GM19395 (cell line): ENCODE data around the gene OVOL2.
"Not testable (repeated sequence)": the region's sequence is repeated elsewhere in the genome, so short reads cannot be mapped to it uniquely, and the experiment has no call there.

ENCODE experiments used
- ATAC-seq: cut with Tn5 transposase; IDR thresholded peaks from one replicate; pipeline ENCODE4 v1.9.1; 2021; ENCODE audit warnings: mild to moderate bottlenecking, moderate library complexity; ENCODE audit not compliant: unreplicated experiment

Gene OVOL2

GRCh38 chr20:18057101-18057993, at the start of gene OVOL2:
Gene OVOL2 (minus strand): TSS chr20:18057916. CDS start chr20:18057634, 282 bp downstream.
- ATAC-seq: no peak

DNA sequence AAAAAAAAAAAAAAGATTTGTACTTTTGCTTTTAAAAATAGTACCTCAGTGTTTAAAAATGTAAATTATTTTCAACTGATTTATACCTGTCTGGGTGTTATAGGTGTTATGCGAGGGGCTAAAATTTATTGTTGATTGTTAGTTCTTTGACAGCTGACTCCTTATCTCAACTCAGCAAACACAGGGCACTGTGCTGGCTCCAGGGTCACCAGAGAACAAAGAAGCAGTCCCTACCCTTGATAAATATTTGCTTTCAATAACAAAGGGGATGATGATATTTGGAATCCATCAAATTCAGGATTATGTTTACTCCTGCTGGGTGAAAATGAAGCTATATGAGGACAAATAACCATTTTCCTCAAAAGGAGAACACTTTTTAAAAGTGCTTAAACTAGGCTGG, 45.8 kb upstream of the OVOL2 start:
- ATAC-seq: no peak

- no peak for ATAC-seq
These were observed 43.6 kb upstream of the OVOL2 start for GRCh38 chr20:18101125-18101810.

DNA sequence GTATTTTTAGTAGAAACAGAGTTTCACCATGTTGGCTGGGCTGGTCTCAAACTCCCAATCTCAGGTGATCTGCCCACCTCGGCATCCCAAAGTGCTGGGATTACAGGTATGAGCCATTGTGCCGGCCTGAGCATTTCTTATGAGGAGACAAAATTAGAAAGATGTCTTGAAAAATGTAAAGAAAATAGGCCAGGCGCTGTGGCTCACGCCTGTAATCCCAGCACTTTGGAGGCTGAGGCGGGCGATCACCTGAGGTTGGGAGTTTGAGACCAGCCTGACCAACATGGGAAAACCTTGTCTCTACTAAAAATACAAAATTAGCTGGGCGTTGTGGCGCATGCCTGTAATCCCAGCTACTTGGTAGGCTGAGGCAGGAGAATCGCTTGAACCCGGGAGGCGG, 42.9 kb upstream of the OVOL2 start:
- not testable (repeated sequence) for ATAC-seq

DNA sequence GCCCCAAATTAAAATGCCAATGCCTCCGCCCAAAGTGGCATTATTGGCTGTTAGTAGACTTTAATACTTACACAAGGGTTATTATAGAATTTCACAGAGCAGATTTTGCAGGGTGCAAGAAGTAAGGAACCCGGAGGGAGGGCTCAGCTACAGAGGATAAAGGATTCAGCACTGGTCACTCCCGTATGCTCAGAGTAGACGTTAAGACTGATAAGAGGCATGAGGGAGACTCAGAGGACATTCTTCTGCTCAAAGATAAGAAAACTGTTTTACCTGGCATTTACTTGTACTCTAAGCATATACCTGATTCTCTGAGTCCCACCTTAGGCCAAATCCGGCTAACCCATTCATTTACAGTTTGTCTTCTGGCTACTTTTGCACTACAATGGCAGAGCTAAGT, 36.5 kb upstream of the OVOL2 start:
- no peak for ATAC-seq

GRCh38 chr20:18093388-18093787, 35.7 kb upstream of the OVOL2 start:
- no peak for ATAC-seq

- ATAC-seq: no peak
These were observed 35.2 kb upstream of the OVOL2 start for GRCh38 chr20:18092890-18093289.

DNA sequence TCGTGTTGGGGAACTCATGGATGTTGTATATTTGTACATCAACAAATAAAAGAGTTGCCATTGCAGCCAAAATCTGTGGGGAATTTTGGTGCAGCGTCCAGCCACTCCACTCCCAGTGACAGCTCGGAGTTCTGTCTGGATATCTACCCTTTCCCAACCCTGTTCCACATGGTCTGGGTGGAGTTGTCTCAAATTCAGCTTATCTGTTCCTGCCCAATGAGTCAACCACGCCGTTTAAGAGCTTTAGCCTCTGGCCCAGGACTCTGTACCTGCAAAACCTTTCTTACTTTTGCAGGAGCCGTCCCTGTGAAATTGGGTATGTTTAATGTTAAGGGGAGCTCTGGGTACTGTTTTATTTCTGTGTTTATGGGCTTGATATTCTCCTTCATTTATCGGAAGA, 33.9 kb upstream of the OVOL2 start:
- no peak for ATAC-seq

GRCh38 chr20:18090477-18090876, 32.8 kb upstream of the OVOL2 start:
- no peak for ATAC-seq

DNA sequence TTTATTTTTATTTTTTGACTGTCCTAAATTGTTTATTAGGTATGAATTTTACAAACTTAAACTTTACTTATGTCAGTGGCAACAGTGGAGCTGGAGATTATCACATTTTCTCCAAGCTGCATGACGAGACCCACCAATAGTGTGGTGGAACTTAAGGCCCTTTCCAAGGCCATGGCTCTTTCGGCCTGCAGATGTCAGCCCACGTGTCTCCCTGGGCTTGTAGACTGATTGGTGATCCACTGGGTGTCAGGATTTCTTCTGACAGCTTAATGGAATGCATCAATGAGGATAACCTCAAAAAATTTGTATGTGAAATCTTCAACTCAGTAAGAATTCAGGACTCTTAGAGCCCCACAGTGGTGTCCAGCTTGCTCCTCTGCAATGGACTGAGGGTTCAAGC, 32.3 kb upstream of the OVOL2 start:
- ATAC-seq: no peak

DNA sequence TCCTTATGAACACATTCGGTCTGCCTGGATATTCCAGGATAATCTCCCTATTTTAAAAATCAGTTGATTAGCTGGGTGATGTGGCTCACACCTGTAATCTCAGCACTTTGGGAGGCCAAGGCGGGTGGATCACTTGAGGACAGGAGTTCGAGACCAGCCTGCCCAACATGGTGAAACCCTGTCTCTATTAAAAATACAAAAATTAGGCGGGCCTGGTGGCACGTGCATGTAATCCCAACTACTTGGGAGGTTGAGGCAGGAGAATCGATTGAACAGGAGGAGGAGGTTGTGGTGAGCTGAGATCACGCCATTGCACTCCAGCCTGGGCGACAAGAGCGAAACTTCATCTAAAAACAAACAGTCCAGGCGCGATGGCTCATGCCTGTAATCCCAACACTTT, 31.1 kb upstream of the OVOL2 start:
- not testable (repeated sequence) for ATAC-seq

DNA sequence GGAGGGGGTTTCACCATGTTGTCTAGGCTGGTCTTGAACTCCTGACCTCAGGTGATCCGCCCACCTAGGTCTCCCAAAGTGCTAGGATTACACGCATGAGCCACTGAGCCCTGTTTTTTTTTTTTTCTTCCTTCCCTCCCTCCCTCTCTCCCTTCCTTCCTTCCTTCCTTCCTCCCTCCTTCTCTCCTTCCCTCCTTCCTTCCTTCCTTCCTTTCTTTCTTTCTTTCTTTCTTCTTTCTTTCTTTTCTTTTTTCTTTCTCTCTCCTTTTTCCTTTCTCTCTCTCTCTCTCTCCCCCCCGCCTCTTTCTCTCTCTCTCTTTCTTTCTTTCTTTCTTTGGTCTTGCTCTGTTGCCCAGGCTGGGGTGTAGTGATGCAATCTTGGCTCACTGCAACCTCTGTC, 30.6 kb upstream of the OVOL2 start:
- ATAC-seq: not testable (repeated sequence)

GRCh38 chr20:18087054-18087453, 29.3 kb upstream of the OVOL2 start:
- ATAC-seq: no peak

- not testable (repeated sequence) for ATAC-seq
These were observed 23.1 kb upstream of the OVOL2 start for GRCh38 chr20:18080836-18081235.

DNA sequence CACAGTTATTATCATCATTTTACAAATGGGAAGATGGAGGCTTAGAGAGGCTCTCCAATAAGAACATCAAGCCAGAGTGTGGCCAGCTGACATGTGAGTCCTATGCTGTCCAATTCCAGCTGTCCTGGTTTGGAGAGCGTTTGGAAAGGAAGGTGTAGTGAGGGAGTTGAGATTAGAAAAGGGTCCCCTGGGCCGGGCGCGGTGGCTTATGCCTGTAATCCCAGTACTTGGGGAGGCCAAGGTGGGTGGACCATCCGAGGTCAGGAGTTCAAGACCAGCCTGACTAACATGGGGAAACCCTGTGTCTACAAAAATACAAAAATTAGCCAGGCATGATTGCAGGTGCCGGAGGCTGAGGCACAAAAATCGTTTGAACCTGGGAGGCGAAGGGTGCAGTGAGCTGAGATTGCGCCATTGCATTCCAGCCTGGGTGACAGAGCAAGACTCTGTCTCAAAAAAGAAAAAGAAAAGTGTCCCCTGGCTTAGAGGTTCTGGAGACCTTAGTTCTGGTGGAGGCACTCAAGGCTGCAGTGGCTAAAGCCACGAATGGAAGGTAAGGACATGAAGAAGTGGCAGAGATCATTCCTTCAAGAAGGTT, 22.1 kb upstream of the OVOL2 start:
- no peak for ATAC-seq

DNA sequence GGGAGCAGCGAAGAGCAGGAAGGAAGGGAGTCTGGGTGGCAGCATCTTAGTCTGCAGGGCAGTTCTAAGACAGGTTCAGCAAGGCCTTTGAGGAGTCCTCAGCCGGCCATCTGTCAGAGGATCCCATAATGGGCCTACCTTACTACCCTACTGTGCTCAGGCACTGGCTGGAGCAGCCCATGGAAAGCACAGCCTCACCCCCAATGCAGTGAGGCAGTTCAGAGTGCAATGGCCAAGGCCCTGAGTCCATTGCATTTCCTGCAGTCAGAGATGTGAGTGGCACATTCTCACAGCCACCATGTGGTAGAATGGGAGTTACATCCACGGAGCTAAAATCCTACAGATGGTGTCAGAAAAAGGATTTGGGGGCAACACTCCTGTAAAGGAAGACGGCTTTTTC, 19.4 kb upstream of the OVOL2 start:
- no peak for ATAC-seq

- no peak for ATAC-seq
These were observed 14.8 kb upstream of the OVOL2 start for GRCh38 chr20:18072532-18072931.

DNA sequence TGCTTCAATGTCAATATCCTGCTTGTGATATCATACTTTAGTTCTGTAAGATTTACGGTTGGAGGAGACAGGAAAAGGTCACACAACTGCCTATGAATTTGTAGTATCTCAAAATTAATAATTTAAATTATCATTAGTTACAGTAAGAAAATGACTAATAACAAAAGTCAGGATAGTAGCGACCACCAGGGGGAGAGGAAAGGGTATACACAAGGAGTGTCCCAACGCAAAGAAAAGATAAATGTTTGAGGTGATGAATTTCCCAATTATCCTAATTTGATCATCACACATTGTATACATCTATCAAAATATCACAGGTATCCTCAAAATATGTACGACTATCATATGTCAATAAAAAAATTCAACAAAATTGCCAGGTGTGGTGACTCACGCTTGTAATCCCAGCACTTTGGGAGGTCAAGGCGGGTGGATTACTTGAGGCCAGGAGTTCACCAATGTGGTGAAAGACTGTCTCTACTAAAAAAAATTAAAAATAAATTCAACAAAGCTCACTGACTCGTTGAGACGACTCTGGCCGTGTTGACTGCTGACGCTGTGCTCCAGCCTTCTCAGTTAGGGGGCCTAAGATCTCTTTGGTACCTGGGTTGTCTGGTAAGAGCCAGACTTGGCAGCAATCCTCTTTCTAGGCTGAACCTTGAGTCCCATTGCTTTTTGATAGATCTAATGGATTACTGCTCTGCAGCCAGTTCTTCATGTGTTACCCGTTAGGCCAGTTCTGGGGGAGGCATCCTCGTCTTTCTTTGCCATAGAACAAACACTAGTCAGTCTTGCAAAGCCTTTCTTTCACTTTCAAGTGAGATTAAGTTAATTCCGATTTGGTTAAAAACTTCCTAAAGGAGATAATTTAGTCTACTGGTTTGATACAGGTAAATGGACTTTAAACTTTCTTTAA, 9.0 kb upstream of the OVOL2 start:
- ATAC-seq: no peak

GRCh38 chr20:18063676-18064075, 6.0 kb upstream of the OVOL2 start:
- no peak for ATAC-seq

GRCh38 chr20:18059603-18060002, 1.9 kb upstream of the OVOL2 start:
- ATAC-seq: no peak
